NCI-H1930 (cell line): ENCODE results near the gene LUC7L.
"Not testable (repeated sequence)": the region's sequence is repeated elsewhere in the genome, so short reads cannot be mapped to it uniquely, and the experiment has no call there.

ENCODE experiments used
- DNase-seq, 2 experiments: peaks; one replicate each; lab custom pipeline; 2025; lab: John Stamatoyannopoulos, UW

The LUC7L gene, protein sequence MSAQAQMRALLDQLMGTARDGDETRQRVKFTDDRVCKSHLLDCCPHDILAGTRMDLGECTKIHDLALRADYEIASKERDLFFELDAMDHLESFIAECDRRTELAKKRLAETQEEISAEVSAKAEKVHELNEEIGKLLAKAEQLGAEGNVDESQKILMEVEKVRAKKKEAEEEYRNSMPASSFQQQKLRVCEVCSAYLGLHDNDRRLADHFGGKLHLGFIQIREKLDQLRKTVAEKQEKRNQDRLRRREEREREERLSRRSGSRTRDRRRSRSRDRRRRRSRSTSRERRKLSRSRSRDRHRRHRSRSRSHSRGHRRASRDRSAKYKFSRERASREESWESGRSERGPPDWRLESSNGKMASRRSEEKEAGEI

DNA sequence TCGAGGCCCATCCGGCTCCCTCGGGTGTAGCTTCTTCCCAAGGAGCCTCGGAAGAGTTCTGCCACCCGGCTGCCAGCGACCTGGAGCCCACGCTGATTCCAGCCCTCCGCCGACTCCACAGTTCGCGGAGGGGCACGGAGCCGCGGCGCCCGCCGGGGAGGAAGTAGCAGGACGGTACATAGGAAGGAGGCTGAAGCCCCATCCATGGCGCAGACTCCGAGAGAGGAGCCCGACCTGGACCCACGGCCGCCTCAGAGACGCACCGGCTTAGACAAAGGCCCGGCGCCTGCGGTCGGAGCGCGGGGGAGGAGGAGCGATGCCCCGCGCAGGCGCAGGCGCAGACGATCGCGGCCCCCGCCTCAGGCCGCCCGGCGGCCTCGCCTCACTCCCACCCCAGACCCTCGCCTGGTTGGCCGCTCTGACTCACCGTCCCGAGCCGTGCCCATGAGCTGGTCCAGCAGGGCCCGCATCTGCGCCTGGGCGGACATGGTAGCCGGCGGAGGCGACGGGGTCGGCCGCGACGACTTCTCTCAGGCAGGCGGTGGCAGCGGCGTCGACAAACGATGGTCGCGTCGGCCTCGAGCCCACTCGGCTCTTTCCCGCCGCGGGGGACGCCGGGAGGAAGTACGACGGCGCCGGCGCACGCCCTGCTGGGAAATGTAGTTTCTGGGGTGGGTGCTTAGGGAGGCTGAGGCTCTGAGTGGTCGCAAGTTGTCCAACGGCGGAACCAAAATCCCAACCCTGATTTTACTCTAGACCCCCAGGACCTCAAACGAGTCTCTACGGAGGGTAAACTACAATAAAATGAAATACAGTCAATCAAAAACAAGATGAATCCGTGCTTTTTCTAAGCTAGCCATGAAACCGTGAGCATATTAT lies at the start of gene LUC7L:
Gene LUC7L, minus strand, starts transcription at position 598 of the 879 bp plus-strand sequence. Its CDS starts 110 bp downstream, at position 488.
- peak; percentile 87 to 94 for DNase-seq

DNA sequence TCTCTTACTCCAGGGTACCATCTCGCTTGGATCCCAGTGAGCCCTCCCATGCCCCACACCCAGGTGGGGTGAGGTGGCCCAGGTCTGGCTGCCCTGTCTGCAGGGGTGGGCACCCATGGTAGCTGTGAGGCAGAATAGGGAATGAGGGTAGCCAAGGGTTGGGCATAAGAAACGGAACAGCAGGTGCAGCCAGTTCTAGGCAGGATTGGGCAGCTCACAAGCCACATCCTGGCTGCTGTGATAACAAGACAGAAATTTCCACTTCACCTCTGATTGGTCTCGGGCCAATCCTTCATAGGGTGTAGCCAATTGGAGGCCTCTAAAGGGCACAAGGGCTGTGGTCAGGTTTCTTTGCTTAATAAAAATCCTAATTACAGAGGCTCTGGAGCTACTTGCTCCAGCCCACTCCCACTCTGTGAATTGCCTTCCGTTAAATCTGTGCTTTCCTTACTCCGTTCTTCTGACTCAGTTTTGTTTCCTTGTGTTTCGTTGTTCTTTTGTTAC lies 49.7 kb upstream of the LUC7L start:
- DNase-seq = no peak

DNA sequence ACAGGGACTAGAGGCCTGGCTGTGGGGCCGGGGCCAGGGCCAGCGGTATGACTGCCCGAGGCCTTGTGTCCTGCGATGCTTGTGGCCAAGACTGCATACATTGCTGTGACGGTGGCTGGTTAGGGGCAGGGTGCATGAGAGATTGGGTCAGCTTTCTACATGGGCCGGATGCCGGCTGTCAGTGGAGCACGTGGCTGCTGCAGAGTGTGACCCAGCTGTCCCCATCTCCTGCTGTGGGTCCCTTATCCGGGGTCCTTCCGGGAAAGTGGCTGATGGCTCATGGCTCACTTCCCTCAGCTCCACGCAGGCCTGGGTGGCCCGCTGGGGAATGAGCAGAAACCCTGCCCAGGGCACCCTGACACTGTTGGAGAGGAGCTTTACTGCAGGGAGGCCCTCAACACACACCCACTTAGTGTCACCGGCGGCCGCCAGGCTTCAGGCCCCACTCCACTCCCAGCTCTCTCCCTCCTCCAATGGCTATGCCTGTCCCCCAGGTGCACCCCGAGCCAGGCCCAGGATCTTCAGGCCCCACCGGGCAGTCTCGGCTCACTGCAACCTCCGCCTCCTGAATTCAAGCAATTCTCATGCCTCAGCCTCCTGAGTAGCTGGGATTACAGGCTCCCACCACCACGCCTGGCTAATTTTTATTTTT lies 47.3 kb upstream of the LUC7L start:
- no peak for DNase-seq

DNA sequence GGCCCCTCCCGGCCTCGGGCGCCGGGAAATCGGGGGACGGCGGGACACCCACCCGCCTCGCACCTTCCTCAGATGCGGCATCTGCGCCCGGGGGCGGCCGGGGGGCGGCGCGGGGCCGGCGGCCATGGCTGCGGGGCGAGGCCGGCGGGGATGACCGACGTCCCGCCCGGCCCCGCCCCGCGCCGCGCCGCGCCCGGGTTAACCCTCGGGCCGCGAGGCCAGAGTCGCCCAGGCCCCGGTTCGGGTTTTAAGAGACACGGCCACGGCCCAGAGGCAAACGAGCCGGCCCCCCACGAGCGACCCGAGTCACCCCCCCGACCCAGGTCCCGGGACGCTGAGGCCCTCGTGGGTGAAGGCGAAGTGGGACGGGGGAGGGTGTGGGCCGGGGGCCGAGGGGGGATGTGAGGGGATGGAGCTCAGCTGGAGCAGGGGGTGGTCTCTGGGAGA lies 46.6 kb upstream of the LUC7L start, which contains the start of gene RGS11:
Gene RGS11, minus strand, starts transcription at position 159 of the 447 bp plus-strand sequence. Its CDS starts 33 bp downstream, at position 126.
- DNase-seq = no peak

DNA sequence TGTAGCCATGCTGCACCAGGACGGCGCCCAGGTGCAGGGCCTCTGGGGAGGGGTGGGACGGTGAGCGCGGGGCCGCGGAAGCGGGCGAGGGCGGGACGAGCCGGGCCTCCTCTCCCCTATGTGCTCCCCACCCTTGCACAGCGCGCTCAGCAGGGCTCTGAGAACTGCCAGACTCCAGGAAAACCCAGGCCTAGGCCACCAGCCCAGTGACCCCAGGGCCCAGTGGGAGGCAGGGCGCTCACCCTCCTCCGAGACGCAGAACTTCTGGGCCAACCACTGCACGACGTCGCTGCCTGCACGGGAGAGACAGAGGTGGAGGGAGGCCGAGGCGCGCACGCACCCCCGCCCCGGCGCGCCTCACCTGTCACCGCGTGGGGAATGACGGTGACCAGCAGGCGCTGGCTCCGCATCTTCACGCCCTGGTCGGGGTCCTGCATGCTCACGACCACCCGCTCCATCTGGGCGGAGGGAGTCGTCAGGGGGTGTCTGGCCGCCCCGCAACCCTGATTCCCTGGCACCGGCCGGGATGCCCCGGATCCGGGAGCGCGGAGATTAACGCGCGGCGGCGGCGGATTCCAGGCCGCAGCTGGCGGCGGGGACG lies 45.9 kb upstream of the LUC7L start:
- no peak for DNase-seq

DNA sequence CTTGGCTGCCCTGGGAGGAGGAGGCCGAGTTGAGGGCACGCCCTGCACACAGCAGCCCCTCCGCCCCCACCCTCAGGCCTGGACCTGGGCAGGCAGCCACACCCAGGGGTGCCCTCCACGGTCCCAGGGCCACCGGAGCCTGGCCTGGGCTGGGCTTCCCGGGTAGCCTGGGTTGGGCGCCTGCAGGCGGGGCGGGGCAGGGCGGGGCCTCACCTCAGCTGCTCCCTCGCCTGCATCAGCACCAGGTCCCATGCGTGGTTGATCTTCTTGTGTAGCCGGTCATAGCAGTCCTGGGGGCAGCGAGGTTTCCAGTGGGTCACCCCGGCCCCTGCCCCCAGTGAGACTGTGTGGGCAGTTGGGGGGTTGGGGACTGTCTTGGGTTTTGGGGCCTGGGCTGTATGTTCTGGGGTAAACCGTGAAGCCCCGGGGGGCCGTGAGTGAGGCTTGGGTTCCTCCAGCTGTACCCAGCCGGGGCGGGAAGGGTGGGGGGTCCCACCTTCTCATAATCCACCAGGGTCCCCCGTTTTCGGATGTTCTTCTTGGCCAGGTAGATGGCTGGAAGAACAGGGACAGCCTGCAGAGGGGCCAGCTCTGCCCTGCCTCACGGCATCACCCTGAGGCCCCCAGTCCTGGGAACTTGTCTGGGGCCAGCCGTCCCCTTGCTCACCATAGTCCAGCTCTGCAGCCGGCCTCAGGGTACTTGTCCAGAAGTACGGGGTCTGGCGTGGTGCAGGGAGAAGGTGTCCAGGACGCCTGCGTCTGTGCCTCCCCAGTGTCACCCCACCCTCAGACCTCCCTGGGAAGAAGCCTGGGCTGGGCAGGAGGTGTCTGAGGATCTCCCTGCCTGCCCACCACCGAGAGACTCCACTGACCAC lies 44.5 kb upstream of the LUC7L start:
- no peak for DNase-seq

DNA sequence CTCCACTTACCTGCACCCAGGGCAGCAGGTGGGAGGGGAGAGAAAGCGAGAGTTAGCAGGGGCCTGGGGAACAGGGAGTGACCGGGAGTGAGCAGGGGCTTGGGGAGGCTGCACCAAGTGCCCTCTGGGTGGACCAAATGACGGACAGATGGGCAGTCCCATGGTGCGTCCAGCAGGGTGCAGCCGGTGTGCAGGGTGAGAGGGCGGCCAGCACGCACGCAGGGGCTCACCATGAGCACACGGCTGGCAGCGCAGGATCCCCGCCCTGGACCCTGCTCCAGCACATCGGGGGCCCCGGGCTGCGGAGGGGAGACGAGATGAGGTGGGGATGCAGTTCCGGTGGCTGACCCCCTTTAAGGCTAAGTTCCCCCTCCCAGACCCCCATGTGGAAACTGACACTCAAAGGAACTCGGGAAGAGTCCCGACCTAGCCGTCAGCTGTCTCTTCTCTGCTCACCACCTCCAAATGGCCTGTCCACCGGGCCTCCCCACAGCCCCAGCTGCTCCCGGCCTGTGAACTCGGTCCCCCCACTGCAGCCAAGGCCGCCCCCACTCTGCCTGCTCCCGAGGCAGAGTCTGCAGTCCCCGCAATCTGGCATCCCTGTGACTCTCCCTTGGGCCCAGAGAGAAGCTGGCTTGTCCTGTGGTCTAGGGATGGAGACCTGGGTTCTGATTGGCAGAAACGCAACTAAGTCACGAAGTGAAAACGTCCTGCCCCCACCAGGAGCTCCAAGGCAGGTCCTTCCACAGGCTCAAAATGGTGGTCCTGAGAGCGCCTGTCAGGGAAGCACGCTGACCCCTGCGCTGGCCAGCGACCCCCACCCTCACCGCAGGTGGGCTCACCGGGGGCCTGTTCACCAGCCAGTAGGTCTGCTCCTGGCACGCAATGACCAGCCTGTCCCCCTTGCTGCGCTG lies 43.6 kb upstream of the LUC7L start:
- no peak for DNase-seq

DNA sequence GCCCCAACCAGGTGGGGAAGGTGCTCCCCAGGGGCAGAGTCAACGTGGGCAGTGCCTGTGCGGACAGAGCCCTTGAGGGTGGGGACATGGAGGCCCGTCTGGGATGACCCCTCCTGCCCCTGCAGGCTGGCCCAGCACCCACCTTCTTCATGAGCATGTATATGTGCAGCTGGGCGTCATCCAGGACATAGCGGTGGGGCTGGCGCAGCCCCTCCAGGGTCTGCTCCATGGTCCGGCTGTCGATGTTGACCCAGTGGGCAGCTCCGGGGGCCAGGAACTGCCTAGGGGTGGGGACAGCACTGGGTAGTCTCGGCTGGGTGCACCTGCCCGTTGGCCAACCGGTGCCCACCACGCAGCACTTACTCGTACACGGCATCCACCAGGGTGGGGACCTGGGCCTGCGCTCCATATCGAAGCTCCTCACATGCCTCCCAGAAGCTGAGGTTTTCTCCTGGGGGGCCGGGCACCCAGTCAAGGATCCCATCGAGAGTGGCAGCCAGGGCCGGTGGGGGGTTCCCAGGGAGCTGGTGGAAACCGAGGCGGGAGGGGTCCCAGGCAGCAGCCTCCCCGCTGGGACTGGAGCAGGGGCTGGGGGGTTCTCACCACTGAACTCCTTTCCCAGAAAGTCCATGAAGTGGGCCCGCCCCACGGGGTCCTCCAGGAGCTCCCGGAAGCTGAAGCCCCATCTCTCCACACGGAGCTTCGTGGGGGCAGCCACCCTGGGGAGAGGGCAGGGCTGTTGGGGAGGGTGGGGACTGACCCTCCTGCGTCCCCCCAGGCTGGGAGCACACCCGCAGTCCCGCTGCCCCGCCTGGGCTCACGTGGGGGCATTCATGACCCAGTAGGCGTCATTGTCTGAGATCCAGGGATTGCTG lies 41.4 kb upstream of the LUC7L start:
- no peak for DNase-seq

DNA sequence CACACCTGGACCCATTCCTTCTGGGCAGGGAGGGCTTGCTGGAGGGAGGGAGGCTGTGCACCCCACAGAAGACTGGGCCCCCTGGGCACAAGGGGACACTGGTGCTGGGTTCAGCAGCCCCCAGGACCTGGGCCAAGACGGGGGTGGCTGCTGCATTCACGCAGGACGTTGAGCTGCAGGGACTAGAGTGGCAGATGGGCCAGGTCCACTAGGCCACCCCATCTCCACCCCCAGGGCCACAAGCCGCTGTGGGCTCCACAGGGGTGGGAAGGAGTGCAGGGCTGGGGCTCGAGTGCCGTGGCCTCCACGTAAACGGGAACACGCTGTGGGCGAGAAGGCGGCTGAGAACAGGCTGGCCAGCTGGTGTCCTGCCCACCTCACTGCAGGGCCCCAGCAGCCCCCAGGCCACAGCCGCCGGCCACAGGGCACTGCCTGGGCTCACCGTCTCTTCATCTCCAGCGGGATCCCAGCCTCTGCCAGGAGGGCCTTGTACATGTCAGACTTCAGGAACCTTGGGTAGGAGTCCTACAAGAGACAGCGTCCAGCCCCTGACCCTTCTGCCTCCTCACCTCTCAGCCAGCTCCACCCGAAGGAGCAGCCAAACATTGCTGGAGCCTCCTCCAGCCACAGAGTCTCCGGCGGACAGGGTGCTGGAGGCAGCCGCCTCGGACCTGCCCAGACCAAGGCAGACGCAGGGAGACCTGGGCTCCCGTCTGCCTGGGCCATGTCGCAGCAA lies 40.0 kb upstream of the LUC7L start:
- no peak for DNase-seq

DNA sequence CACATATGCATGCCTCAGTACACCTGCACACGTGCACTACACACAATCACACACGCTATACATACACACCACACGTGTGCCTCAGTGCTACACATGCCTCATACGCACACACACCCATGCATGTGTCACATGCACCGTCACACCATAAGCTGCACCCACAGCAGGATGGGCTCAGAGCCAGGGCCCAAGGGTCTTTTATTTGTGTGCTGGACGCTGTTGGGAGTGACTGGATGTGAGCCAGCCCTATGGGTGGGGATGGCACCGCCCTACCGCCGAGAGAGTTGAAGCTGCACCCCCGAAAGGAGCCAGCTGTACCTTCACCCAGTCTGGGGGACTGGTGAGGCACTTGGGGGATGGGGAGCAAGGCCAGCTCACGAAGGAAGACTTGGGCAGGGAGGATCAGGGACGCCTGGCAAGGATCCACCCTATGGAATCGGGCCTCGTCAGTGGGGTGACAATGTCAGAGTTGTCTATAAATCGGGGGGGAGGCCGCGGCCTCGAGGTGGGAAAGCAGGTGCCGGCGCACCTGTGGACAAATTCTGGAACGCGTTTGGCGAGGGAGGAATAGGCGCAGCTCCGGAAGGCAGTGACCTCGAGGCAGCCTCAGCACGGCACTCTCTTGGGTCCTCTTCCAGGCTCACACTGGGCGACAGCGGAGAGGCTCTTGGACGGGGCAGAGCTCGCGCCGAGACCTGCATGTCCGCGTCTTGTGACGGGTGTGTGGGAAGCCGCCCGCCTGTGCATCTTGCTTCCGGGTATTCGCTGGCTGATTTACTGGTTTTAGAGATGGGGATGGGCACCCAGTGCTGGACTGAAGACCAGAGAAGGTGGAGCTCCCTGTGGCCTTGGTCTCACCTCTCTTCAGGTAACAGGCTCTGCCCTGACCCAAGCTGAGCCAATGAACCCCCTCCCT lies 39.1 kb upstream of the LUC7L start:
- DNase-seq = no peak

DNA sequence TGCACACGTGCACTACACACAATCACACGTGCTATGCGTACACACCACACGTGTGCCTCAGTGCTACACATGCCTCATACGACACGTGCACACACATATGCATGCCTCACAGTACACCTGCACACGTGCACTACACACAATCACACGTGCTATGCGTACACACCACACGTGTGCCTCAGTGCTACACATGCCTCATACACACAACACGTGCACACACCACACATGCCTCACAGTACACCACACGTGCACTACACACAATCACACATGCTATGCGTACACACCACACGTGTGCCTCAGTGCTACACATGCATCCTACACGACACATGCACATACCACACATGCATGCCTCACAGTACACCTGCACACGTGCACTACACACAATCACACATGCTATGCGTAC lies 38.3 kb upstream of the LUC7L start:
- not testable (repeated sequence) for DNase-seq

DNA sequence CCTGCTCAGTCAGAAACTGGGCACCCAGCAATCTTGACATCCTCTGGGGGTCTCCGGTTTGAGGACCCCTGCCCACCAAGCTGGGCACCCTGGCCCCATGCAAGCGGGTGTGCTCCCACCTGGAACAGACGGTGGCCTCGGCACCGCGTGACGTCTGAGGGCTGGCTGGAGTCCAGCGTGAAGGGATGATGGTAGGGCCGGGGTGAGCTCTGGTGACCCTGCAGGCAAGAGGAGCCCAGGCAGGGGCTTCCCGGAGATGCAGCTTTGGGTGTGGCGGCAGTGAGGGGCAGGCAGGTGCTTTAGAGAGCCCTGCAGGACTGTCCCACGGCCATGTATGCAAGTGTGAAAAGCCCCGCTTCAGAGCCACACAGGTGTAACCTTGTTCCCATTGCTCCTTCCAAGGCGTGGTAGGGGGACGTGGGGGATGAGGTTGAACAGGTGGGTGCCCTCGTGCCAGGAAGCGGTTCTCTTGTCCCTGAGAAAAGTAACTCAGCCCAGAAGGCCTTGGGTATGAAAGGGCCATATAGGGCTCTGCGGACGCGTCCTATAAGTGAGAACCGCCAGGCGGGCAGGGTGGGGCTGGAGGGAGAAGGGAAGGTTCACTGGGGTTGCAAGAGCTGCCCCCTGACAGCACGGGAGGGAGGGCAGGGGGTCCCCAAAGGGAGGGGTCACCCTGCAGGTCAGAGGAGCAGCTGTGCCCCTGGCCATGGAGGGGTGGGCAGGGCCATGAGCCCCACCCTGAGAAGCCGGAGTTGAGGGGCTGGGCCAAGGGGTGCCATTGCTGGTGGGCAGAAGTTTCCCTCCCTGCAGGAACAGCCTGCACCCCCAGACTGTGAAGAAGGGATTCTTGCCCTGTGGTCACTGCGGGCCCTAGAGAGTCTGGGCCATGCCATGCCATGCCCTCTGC lies 37.3 kb upstream of the LUC7L start:
- no peak for DNase-seq

DNA sequence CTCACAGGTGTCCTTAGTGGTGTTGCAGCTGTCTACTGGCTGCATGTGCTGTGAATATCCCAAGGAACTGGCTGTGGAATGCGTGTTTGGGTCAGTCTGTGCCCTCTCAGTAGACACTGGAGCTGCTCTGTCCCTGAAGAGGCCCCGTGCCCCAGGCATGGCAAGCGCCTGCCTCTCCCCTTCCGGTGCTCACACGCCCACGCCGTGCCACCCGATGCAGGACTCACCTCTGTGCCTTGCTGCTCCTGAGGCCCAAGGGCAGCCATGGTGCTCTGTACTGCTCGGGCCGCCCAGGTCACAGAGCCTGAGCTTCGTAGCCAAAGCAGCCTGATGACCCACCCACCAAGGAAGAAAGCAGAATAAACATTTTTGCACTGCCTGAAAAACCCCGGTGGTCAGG lies 36.5 kb upstream of the LUC7L start:
- DNase-seq = no peak

DNA sequence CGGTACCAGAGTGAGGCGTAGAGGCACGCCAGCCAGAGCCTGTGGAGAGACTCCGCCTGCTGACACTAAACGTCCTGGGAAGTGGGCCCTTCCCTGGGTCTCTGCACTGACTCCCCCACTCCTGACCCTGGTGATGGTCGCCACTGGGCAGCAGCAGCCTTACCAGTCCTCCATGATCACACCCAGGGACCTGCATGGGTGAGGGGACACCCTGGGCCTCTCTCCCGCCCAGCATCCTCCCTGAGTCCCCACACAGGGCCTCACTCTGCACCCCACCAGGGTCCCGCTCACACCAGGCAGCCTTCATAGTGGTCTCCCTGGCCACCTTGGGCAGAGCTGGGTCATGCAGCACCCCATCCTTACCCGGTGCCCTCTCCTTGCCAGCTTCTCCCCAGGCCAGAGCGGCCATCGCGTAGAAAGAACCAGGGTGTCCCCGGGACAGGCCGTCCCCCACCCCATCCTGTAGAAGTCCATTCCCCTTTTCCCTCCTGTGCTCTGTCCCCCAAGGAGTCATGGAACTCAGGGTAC lies 35.8 kb upstream of the LUC7L start:
- DNase-seq = no peak

DNA sequence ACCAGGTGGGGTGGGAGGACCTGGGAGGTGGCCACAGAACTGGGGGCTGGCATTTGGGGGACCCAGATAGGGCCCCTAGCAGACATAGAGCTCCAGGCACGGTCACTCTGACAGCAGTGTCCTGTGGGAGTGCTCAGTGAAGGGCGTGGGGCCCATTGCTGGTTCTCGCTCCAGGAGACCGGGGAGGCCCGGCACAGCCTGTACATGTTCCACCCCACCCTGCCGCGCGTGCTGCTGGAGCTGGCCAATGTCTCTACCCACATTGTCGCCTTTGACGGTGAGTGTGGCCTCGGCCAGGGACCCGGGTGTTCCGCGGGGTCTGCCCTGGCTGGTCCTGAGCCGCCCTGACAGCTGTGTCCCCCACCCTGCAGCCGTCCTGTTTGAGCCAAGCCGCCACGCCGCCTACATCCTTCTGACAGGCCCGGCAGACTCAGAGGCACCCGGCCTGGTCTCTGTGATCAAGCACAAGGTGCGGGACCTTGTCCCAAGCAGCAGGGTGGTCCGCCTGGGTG lies 35.2 kb upstream of the LUC7L start:
- DNase-seq = no peak
